Measurements from ENCODE around the gene PDXDC1. TPM values are rescaled to one million over a fixed set of nuclear protein-coding genes. Genes with fewer than 3 reads are reported as not detected.
"Not testable (repeated sequence)": the region's sequence is repeated elsewhere in the genome, so short reads cannot be mapped to it uniquely, and the experiment has no call there.

PDXDC1 gene
- total RNA-seq, 1 donor from 2014 or later: 79.7 TPM

DNA sequence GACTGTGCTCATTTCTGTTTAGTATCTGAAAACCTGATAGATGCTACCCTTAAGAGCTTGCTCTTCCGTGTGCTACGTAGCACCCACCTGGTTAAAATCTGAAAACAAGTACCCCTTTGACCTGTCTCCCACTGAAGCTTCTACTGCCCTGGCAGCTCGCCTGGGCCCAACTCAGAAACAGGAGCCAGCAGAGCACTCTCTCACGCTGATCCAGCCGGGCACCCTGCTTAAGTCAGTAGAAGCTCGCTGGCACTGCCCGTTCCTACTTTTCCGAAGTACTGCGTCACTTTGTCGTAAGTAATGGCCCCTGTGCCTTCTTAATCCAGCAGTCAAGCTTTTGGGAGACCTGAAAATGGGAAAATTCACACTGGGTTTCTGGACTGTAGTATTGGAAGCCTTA is 62.2 kb downstream of the PDXDC1 start:
- DNase-seq (ENCODE audit: low read depth in 2 of 2): no peak

DNA sequence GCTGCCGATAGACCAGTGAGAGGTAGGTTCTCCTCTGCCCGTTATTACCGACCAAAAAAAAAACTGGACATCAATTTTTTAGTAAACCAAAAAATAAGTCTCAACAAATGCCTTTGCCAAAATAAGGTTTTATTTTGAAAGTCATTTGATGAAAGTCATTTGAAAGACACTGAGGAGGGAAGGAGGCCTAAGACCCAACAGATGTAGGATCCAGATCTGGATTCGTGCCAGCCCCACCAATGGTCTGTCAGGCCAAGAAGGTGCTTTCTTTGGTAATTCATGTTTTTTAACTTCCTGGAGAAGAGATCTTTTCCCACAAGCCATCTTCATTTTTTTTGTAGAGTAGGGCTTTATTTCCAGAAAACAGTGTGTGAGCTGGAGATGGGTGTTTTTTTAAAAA is 62.9 kb downstream of the PDXDC1 start:
- no peak for DNase-seq (ENCODE audit: low read depth in 2 of 2)

DNA sequence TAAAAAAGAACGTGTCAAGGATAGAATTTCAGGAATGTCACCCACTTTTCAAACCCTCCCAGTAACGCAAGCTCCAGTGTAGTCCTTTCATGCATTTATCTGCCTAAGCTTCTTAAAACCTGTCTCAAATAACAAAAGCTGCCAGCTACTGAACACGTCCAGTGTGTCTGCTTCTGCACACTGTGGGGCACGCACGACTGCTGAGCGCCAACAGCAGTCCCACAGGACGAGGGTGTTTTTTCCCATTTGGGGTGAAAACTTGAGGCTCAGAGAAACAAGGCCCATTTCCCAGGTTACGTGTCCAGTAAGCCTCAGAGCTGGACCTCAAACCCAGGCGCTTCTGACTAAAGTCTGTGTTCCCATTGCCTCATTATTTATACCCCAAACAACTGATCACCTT is 63.9 kb downstream of the PDXDC1 start:
- DNase-seq (ENCODE audit: low read depth in 2 of 2): no peak

DNA sequence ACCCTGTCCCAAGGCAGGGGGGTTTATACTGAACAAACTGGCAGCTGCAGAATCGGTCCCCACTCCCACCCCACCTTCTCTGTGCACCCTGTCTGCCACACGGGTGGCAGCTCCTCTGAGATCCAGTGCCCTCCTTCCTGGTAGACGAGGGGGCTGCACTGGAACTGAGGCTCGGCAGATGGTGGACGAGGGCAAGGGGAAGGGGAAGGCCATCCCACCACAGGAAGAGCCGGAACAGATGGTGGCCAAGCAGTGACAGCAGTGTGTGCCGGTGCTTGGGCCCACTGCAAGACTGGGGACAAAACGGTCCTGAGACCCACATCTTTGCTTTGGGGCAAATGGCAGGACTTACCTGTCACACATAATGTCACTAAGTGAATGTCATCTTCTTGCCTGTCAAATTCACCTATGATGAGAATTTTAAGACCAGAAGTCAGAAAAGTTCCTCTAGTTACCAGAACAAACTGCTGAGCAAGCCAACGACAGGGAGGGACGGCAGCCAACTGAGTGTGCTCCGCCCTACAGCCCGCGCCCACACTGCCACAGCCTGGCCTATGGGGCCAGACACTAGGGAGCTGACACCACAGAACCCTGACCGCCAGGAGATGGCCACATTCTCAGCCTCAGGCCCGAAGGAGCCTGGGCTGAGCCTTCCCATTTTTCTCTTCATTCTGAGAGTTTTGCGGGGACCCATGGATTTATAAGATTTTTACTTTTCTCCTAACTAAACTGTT is 66.6 kb downstream of the PDXDC1 start:
- peak; percentile 41 to 49 for DNase-seq (ENCODE audit: low read depth in 2 of 2)

DNA sequence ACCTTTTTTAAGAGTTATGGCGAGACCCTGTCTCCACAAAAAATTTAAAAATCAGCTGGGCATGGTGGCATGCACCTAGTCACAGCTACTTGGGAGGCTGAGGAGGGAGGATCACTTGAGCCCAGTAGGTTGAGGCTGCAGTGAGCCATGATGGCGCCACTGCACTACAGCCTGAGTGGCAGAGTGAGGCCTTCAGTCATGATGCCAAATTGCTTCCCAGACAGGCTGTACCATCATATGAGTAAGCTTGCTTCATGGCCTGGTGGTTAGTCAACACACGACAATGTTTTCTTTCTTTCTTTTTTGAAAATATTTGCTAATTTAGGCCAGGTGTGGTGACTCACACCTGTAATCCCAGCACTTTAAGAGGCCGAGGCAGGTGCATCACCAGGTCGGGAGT is 68.5 kb downstream of the PDXDC1 start:
- DNase-seq (ENCODE audit: low read depth in 2 of 2): no peak

GRCh38 chr16:15044286-15044685 is 69.5 kb downstream of the PDXDC1 start:
- DNase-seq (ENCODE audit: low read depth in 2 of 2): no peak

- not testable (repeated sequence) for DNase-seq (ENCODE audit: low read depth in 2 of 2)
Measured at GRCh38 chr16:15045270-15045669, 70.4 kb downstream of the PDXDC1 start.

DNA sequence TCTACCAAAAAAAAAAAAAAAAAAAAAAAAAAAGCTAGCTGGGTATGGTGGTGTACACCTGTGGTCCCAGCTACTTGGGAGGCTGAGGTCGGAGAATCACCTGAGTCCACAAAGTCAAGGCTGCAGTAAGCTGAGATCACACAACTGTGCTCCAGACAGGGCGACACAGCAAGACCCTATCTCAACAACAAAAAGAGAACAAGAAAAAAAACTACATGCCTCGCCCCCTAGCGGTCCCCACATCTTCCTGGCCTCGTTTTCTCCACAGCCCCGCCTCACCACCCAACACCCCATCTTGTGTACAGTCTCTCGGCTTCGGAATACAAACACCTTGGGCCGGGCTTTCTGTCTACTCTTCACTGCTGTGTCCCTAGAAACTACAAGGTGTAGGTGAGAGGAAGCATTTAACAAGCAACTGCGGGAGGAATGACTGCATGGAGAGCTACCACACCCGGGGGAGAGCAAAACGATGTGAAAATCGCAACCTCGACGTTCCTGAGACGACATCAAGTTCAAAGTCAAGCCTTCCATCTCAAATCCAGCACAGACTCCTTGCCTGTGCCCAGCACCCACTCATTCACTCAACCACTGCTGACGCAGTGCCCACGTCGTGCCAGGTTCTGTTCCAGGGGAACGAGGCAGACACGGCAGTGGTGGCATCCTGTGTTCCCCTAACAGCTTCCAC is 72.0 kb downstream of the PDXDC1 start:
- DNase-seq (ENCODE audit: low read depth in 2 of 2): no peak

GRCh38 chr16:15049581-15050180 is 74.9 kb downstream of the PDXDC1 start:
- peak; percentile 74 to 82 for DNase-seq (ENCODE audit: low read depth in 2 of 2)

DNA sequence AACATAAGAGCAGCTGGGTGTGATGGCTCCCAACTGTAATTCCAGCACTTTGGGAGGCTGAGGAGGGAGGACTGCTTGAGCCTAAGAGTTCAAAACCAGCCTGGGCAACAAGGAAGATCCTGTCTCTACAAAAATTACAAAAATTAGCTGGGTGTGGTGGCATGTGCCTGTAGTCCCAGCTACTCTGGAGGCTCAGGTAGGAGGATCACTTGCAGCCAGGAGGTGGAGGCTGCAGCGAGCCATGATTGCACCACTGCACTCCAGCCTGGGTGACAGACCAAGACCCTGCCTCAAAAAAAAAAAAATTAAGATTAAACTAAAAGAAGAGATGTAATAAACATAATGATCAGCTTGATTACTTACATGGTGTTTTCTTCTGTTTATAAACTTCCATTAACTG is 75.6 kb downstream of the PDXDC1 start:
- DNase-seq (ENCODE audit: low read depth in 2 of 2): not testable (repeated sequence)

GRCh38 chr16:15051387-15051951 is 76.6 kb downstream of the PDXDC1 start:
- no peak for DNase-seq (ENCODE audit: low read depth in 2 of 2)

GRCh38 chr16:15052747-15053476 is 78.1 kb downstream of the PDXDC1 start:
- peak in 1 of 2 donors; percentile 25 for DNase-seq (ENCODE audit: low read depth in 2 of 2)

- DNase-seq (ENCODE audit: low read depth in 2 of 2): no peak
Measured at GRCh38 chr16:15053904-15054303, 79.1 kb downstream of the PDXDC1 start.

- peak in 1 of 2 donors; percentile 17 for DNase-seq (ENCODE audit: low read depth in 2 of 2)
Measured at GRCh38 chr16:15054357-15055140, 79.7 kb downstream of the PDXDC1 start.

DNA sequence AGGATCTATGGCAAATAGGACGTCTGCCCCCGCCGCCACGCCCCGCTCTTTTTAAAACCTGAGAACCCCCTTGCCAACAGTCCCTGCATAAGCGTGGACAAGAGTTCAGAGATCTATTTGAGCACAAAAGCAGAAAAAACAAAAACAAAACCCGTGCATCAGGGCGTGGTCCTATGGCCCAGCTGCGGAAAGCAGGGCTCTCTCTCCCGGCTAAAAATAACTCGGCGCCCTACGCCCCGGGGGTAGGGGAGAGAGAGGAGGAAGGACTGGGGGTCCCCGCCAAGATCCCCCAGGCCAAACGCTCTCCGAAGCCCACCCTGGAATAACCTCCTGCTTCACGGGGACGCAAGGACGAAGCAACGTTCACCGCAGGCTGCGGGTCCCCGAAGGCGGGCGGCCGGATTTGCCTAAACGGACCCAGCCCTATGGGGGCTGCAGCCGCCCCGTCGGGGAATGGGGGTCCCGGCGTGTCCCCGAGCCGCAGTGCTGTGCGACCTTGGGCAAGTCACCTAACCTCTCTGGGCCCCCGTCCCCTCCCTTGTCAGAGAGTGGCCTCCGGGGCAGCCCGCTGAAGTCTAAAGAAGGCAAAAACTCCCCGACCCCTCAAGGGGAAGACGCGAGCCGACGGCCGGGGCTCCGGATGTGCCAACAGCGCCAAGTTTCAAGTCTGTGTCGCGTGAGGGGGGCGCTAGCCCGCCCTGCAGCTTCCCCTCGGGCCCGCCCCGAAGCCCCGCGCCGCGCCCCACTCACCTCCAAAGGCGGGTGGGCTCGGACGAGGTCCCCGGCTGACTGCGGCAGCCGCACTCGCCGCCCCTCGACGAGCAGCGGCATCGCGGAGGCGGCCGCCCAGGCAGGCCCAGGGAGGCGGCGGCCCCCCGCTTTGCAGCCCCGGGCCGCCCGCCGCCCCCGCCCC is 80.6 kb downstream of the PDXDC1 start:
- DNase-seq (ENCODE audit: low read depth in 2 of 2): peak; percentile 25 to 68

- no peak for DNase-seq (ENCODE audit: low read depth in 2 of 2)
Measured at GRCh38 chr16:15057681-15058417, 83.0 kb downstream of the PDXDC1 start.

GRCh38 chr16:15059324-15059723 is 84.5 kb downstream of the PDXDC1 start:
- DNase-seq (ENCODE audit: low read depth in 2 of 2): no peak

DNA sequence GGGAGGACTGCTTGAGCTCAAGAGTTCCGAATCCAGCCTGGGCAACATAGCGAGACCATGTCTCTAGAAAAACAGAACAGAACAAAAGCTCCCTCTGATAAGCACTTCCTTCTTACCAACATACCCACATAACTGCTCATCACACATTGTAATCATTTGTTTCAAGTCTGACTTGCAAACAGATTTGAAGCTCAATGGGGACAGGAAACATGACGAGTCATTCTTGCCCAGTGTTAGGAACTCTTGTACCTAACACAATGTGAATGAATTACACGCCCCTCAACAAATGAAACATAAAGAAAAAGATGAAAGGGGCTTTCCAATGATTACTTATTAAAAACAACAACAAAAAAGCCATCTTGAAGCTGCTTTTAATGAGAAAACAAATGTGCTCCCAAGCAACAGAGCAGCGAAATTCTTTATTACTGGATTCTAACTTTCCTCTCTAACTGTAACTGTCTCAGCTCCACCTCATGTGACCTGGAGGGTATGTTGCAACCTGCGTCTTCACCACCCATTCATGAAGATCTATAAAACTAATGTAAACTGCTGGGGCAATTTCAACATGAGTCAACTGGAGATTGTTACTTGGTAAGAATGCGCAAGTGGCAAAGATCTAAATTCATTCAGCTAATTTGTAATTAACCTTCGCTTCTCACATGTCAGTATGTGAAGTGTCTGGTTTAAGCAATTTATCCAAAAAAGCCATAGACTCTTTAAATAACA is 87.4 kb downstream of the PDXDC1 start:
- DNase-seq (ENCODE audit: low read depth in 2 of 2): peak; percentile 27 to 88

Measured in dermis microvascular lymphatic vessel endothelial cell (primary cell).